GM23248 (cell line): ENCODE data around the gene SLC12A1. TPM values are rescaled to one million over a fixed set of nuclear protein-coding genes. Genes with fewer than 3 reads are reported as not detected.

Source experiments
- DNase-seq: peaks from one replicate; pipeline ENCODE4 v3.0.0-alpha.2; 2015
- H2AFZ ChIP-seq: fragments of 200-600 bp; sonication (generic); 2 replicates; pipeline ENCODE4 v1.6.1; 2016; ENCODE audit warnings: antibody characterized with exemption
- H3F3A ChIP-seq: fragments of 200-600 bp; sonication (generic); 2 replicates; pipeline ENCODE4 v1.6.1; 2016; ENCODE audit warnings: mild to moderate bottlenecking, antibody characterized with exemption, mixed run types; ENCODE audit not compliant: insufficient read depth
- H3K27ac ChIP-seq: fragments of 200-600 bp; sonication (generic); 2 replicates; pipeline ENCODE4 v1.5.1; 2016; ENCODE audit warnings: mild to moderate bottlenecking
- H3K27me3 ChIP-seq: fragments of 200-600 bp; sonication (generic); replicated peaks from 2 replicates; pipeline ENCODE4 v1.6.1; 2016; ENCODE audit warnings: mild to moderate bottlenecking; ENCODE audit not compliant: insufficient read depth
- H3K36me3 ChIP-seq: fragments of 200-600 bp; sonication (generic); 2 replicates; pipeline ENCODE4 v1.6.1; 2016; ENCODE audit warnings: low read depth, mild to moderate bottlenecking
- H3K4me1 ChIP-seq: fragments of 200-600 bp; sonication (generic); 2 replicates; pipeline ENCODE4 v1.6.1; 2016; ENCODE audit warnings: mild to moderate bottlenecking; ENCODE audit not compliant: insufficient read depth
- H3K4me2 ChIP-seq: fragments of 200-600 bp; sonication (generic); one replicate; pipeline ENCODE4 v1.6.1; 2016; ENCODE audit warnings: mild to moderate bottlenecking; ENCODE audit not compliant: unreplicated experiment
- H3K4me3 ChIP-seq: fragments of 200-600 bp; sonication (generic); 2 replicates; pipeline ENCODE4 v1.5.1; 2016; ENCODE audit warnings: mild to moderate bottlenecking
- H3K79me2 ChIP-seq: fragments of 200-600 bp; sonication (generic); 2 replicates; pipeline ENCODE4 v1.6.1; 2016; ENCODE audit warnings: mild to moderate bottlenecking; ENCODE audit not compliant: insufficient read depth
- H3K9ac ChIP-seq: fragments of 200-600 bp; sonication (generic); 2 replicates; pipeline ENCODE4 v1.6.1; 2016; ENCODE audit warnings: mild to moderate bottlenecking
- H3K9me2 ChIP-seq: fragments of 200-600 bp; sonication (generic); 2 replicates; pipeline ENCODE4 v1.6.1; 2016; ENCODE audit warnings: mixed run types, mild to moderate bottlenecking, moderate library complexity; ENCODE audit not compliant: insufficient read depth
- H3K9me3 ChIP-seq: fragments of 200-600 bp; sonication (generic); one replicate; pipeline ENCODE4 v1.6.1; 2017; ENCODE audit warnings: low read depth
- H4K20me1 ChIP-seq: fragments of 200-600 bp; sonication (generic); 2 replicates; pipeline ENCODE4 v1.6.0; 2016; ENCODE audit not compliant: insufficient read depth
- EZH2 ChIP-seq: fragments of 200-600 bp; sonication (generic); IDR thresholded peaks from 2 replicates; pipeline ENCODE4 v1.6.1; 2018; ENCODE audit warnings: antibody characterized with exemption, mild to moderate bottlenecking; ENCODE audit not compliant: insufficient read depth, poor library complexity, severe bottlenecking
- EZH2phosphoT487 ChIP-seq: fragments of 200-600 bp; sonication (generic); IDR thresholded peaks from 2 replicates; pipeline ENCODE4 v1.6.1; 2018; ENCODE audit warnings: antibody characterized with exemption, moderate library complexity, mild to moderate bottlenecking, low read depth; ENCODE audit not compliant: insufficient read depth
- WGBS, 2 experiments: methylation state at CpG; one replicate each; pipeline ENCODE4 v1.1.6; 2015 to 2017; ENCODE audit warnings: low lambda C conversion rate in 2 of 2, low coverage in 1 of 2; ENCODE audit errors: missing lambda C conversion rate in 2 of 2; 5-methylcytosine and 5-hydroxymethylcytosine counted together
- in situ Hi-C: fragments of 300-500 bp; cut with MboI; formaldehyde crosslinking; loops from 2 replicates; pipeline ENCODE4 v1.15.0; 2020
- polyA plus RNA-seq: library from polyadenylated mRNA; unstranded; fragments of >200 nt; fragmentation: Nextera tagmentation; extraction: Ambion mirVana; gene quantifications from 2 replicates; pipeline ENCODE4 v1.2.1, GENCODE V29; 2016
- total RNA-seq: library from RNA; depleted of rRNA; stranded (reverse); fragments of >200 nt; shearing (Covaris generic); gene quantifications from 2 replicates; pipeline ENCODE4 v1.2.3, GENCODE V29; 2014; rRNA removed

Gene SLC12A1
- not detected in 2 replicates for total RNA-seq
- not detected in 2 replicates for polyA plus RNA-seq

- WGBS, 2 experiments, result 52 to 75% methylated on average over 1 of the region's 1 CpG
- Histone ChIP-seq H2AFZ (no peak within 1 kb of the TSS), H3K9me3 (no peaks in the 10 kb centered on the region), H3K4me2 (no peak within 1 kb of the TSS), H3F3A (no peaks in the 10 kb centered on the region), H3K27me3 (no peaks in the 10 kb centered on the region), H3K79me2 (no peaks in the 10 kb centered on the region), H3K4me1 (no peaks in the 10 kb centered on the region), H3K9ac (no peak within 1 kb of the TSS), H3K9me2 (no peaks in the 10 kb centered on the region), H3K36me3 (no peaks in the 10 kb centered on the region), H3K27ac (no peak within 1 kb of the TSS), H3K4me3 (no peak within 1 kb of the TSS), H4K20me1 (no peaks in the 10 kb centered on the region)
- DNase-seq, result no peak
- TF ChIP-seq EZH2 (no peak), EZH2phosphoT487 (no peak)
- in situ Hi-C loops, result no loop called here
Observed at GRCh38 chr15:48205981-48206380, at the start of gene SLC12A1. TSS of gene SLC12A1 (plus strand) at chr15:48206302. CDS start at chr15:48207720, 1,418 bp downstream.

GRCh38 chr15:48168616-48169015, 37.5 kb upstream of the SLC12A1 start:
- Histone ChIP-seq H3K4me3 (no peak overlapping the region), H3K36me3 (no peaks in the 10 kb centered on the region), H3K4me2 (no peak overlapping the region), H3K9ac (no peak overlapping the region), H3K9me2 (no peaks in the 10 kb centered on the region), H3K27ac (no peak overlapping the region), H3K4me1 (no peaks in the 10 kb centered on the region), H3K9me3 (no peaks in the 10 kb centered on the region), H3F3A (no peaks in the 10 kb centered on the region), H3K79me2 (no peaks in the 10 kb centered on the region), H3K27me3 (no peaks in the 10 kb centered on the region), H2AFZ (no peak overlapping the region), H4K20me1 (no peaks in the 10 kb centered on the region)
- in situ Hi-C loops, result no loop called here
- DNase-seq, result no peak
- WGBS, 2 experiments, result 44 to 47% methylated on average over 3 of the region's 3 CpGs
- TF ChIP-seq EZH2 (no peak), EZH2phosphoT487 (no peak)

GRCh38 chr15:48170981-48171380, 35.1 kb upstream of the SLC12A1 start:
- 79 to 88% methylated on average over 1 of the region's 1 CpG for WGBS, 2 experiments
- Histone ChIP-seq H3K9me3 (no peaks in the 10 kb centered on the region), H3K27ac (no peak overlapping the region), H2AFZ (no peak overlapping the region), H3K9ac (no peak overlapping the region), H3K79me2 (no peaks in the 10 kb centered on the region), H3K4me2 (no peak overlapping the region), H3K9me2 (no peaks in the 10 kb centered on the region), H3K4me1 (no peaks in the 10 kb centered on the region), H3K27me3 (no peaks in the 10 kb centered on the region), H4K20me1 (no peaks in the 10 kb centered on the region), H3K4me3 (no peak overlapping the region), H3F3A (no peaks in the 10 kb centered on the region), H3K36me3 (no peaks in the 10 kb centered on the region)
- TF ChIP-seq EZH2phosphoT487, result no peak
- TF ChIP-seq EZH2, result no peak
- no peak for DNase-seq
- in situ Hi-C loops, result no loop called here

GRCh38 chr15:48175126-48175525, 31.0 kb upstream of the SLC12A1 start:
- no peak overlapping the region for H3K4me2 ChIP-seq
- WGBS, 2 experiments, result 77 to 79% methylated on average over 3 of the region's 3 CpGs
- no peak for DNase-seq

GRCh38 chr15:48176112-48176511, 30.0 kb upstream of the SLC12A1 start:
- H3K79me2 ChIP-seq, result no peaks in the 10 kb centered on the region
- peaks cover 5% of the 10 kb centered on the region; the same call in 1 of the 2 replicates for H3K4me1 ChIP-seq
- TF ChIP-seq EZH2phosphoT487, result no peak
- no peak for TF ChIP-seq EZH2
- H3K27me3 ChIP-seq, result peaks cover 11% of the 10 kb centered on the region; the same call in 1 of the 2 replicates
- H3K9ac ChIP-seq, result no peak overlapping the region
- H3K27ac ChIP-seq, result no peak overlapping the region
- H3K9me2 ChIP-seq, result no peaks in the 10 kb centered on the region
- 43 to 47% methylated on average over 4 of the region's 4 CpGs for WGBS, 2 experiments
- H3K9me3 ChIP-seq, result no peaks in the 10 kb centered on the region
- in situ Hi-C loops, result no loop called here
- H3K36me3 ChIP-seq, result no peaks in the 10 kb centered on the region
- peak; percentile 2 for DNase-seq
- no peaks in the 10 kb centered on the region for H4K20me1 ChIP-seq
- no peak overlapping the region for H3K4me2 ChIP-seq
- no peak overlapping the region for H2AFZ ChIP-seq
- H3F3A ChIP-seq, result no peaks in the 10 kb centered on the region
- H3K4me3 ChIP-seq, result no peak overlapping the region

More at GRCh38 chr15:48175126-48175525, 31.0 kb upstream of the SLC12A1 start:
- Histone ChIP-seq H2AFZ (no peak overlapping the region), H4K20me1 (no peaks in the 10 kb centered on the region), H3K9me2 (no peaks in the 10 kb centered on the region), H3K27ac (no peak overlapping the region), H3K36me3 (no peaks in the 10 kb centered on the region), H3K79me2 (no peaks in the 10 kb centered on the region), H3F3A (no peaks in the 10 kb centered on the region), H3K4me3 (no peak overlapping the region), H3K27me3 (peaks cover 11% of the 10 kb centered on the region; the same call in 1 of the 2 replicates), H3K9ac (no peak overlapping the region), H3K9me3 (no peaks in the 10 kb centered on the region), H3K4me1 (peaks cover 5% of the 10 kb centered on the region; the same call in 1 of the 2 replicates)
- TF ChIP-seq EZH2phosphoT487 (no peak), EZH2 (no peak)
- in situ Hi-C loops, result no loop called here
